Astrocyte (in vitro differentiated cells and primary cell): ENCODE data around the gene NEK9.

Source experiments
- CTCF ChIP-seq: IDR thresholded peaks from 2 replicates; pipeline ENCODE4 v1.5.1; 2011; ENCODE audit warnings: low read depth, mild to moderate bottlenecking, inconsistent platforms, low read length, moderate library complexity; ENCODE audit not compliant: insufficient read depth
- EZH2 ChIP-seq: IDR thresholded peaks from 2 replicates; pipeline ENCODE4 v1.6.1; 2012; ENCODE audit warnings: mild to moderate bottlenecking, low read length, inconsistent platforms; ENCODE audit not compliant: insufficient read depth

GRCh38 chr14:75126121-75126544, 715 bp downstream of the NEK9 start:
- TF ChIP-seq CTCF (no peak), EZH2 (no peak)
